Fibroblast of skin of right quadriceps (primary cell): ENCODE measurements around the gene SDC4.

Experiments
- DNase-seq: peaks from one replicate; pipeline ENCODE4 v3.0.0-alpha.2; 2013

SDC4 gene

DNA sequence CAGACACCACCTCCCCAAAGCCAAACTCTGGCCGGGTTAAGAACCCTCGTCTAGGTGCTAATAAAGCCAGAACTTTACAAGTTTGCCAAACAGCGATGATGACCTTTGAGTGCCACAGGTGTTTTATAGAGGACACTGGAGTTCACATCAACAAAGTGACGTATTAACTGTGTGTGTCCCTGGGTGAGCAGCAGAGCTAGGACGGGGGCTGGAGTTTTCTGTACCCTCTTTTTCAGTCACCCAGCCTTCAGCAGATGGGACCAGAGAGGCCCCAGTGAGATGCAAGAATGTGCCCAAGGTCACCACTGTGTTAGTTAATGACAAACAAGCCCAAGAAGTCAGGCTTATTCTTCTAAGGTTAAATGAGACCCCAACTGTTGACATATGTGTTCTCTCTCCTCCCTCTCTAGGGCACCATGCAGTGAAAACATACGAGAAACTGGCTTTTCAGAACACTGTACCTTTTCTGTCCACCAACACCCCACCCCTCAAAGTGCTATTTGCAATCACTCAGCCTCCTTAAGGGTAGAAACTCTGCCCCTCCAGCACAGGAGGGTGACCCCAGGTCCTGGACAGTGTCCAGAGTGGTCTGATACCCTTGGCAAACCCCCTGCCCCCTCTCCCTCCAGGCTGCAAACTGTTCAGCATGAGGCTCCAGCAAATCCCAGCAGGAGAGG lies 5.2 kb downstream of the SDC4 start:
- no peak for DNase-seq

DNA sequence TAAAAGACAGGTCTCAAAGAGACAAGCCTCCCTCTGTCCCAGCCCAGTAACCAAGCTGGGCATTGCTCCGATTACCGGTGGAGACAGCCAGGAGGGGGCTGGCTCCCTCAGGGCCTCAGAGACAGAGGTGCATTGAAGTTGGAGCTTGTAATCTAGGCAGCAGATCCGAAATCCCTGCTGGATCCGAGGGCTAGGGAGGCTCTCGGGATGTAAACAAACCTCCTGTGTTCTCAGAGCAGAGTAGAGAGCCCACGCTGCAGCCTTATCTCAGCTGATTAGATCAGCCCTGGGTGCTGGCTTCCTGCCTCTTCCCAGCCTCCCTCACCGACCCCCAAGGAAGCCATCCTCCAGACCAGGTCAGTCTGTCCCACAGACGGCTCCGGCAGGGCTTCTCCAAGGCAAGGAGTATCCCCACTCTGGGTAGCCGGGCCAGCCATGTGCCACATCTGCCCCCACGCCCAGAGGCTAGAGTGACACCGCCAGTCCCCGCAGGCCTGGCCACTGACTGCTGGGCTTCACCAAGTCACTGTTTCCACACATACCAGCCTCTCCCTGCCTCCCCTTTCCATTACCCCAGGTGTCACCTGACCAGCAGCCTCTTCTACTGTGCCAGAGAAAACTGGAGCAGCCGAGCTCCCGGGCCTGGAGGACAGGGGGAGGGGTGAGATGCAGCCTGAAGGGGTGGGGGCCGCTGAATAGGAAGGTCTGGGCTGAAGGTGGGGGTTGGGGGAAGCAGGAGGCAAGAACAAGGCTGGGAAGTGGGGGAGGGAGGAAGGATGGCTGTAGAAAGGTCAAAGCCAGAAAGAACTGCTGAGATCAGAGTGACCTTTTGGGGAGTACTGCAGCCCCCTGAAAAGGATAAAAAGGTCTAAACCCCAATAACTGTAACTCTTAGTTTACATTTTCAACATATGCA lies 6.0 kb downstream of the SDC4 start:
- no peak for DNase-seq

DNA sequence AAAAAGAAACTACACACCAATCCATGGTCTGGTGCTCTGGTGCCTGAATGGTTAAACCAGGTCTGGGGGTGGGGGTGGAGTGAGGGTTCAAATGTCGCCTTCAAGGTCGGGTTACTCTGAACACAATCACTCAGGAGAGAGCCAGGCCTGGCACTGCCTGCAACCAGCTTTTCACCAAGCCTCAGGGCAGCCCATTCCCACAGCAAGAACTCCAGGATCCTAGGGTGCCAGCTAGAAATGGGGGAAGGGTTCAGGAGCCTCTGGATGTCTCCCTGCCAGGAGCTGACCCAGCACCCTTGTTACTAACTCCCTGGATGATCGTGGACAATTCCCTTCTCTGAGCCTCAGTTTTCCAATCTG lies 6.7 kb downstream of the SDC4 start:
- no peak for DNase-seq

DNA sequence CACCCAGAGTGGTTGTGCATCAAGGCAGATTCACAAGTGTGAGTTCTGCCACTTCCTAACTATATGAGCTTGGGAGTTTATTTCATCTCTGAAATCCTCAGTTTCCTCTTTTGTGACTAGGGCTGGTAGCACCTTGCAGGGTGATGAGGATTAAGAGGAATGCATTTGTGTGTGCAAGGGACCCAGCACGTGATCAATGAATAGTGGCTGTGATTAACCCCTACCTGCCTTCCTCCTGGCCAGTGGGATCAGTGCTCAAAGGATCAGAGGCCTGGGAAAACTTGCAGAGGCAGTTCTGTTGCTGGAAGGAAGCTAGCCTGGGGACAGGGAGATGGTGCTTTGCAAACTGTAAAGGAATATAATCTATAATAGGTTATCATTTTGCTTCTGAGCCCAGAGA lies 7.3 kb downstream of the SDC4 start:
- DNase-seq: no peak

DNA sequence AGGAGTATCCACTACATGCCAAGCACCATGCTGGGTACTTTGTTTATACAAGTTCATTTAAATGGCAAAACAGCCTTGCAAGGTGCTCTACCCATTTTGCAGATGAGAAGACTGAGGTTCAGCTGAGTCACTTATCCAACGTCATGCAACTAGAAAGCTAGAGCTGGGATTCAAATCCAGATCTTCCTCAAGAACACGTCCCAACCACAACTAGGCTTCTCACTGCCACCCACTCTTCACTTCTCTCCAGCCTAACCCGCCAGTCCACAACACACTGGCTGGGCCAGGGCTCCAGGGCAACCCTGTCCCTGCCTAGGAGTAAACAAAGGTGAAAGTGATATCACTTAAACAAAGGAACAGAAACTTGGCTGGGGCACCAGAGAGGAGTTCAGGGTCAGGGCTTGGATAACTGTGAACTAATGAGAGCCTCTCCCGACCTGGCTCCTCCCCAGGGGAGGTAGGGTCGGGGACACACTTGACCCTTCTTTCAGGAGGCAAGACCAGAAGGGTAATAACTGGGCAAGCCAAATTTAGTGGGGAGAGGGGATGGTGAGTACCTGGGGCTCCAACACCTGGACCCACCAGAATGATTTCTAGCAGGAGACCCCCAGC lies 7.9 kb downstream of the SDC4 start:
- DNase-seq: no peak

DNA sequence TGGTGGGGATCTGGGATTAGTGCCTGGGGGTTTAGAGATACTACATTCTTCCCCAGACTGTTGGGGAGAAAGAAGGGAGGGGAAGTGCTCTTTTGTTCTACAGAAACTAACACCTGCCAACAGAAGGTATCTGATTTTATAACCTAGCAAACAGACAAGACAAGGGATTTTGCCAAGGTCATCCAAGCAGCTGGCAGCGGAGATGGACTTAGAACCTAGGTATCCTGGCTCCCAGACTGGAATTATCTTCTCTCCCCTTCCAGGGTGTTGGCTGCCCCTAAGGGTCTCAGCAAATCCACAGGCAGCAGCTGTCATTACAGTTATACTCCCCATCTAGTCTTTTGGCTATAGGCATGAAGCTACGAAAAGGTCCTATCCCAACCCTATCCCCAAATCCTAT lies 8.4 kb downstream of the SDC4 start:
- no peak for DNase-seq

DNA sequence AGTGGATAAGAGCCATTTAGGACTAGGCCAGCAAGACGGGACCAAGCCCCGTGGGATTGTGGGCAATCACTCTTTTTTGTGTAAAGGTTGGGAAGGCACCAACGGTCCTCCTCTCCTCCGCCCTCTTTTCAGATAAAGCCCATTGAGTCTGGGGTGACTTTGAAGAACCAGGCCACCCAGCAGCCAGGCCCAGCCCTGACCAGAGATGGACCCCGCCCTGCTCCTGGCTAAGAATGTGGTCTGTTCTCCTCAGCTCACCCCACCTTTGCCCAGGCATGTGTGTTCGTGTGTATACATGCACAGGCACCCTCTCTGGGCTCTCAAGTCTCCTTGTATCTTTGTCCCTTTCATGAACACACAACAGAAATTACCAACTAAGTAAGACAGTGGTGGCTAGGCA lies 9.1 kb downstream of the SDC4 start:
- no peak for DNase-seq

DNA sequence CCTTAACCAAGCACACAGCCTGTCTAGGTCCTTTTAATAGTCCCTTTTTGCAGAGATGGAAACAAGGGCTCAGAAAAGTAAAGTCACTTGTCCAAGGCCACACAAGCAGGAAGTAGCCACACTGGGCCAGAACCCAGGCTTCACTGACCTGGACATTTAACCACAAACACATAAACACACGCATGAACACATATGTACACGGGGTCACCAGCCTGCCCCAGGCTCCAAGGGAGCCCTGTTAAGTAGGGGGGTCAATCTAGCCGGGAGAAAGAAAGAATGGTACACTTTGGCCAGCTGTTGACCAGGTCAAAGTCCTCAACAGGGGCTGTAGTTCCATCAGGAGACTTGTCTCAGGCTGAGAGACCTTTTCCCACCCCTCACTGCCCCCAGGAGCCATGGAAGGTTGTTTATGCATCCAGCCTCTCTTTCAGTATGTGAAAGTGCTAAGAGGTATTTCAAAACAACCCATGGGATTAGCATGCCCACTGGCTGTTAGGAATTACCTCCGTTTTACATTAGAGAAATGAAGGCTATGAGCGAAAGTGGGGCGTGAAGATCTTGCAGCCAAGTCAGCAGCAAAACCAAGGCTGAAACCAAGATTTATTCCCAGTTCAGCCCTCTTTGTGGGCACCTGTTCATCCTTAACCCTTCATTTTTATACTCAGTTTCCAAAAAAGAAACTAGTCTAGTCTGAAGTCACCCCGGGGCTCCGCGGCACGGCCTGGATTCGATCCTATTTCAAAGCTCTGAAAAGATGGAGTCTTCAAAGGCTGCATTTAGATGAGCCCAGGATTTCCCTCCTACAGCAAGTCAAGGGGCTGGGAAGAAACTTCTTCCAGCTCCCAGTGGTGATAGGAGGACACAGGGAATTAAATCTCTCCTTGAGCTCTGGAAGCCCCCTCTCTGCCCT lies 9.8 kb downstream of the SDC4 start:
- peak; percentile 42 for DNase-seq

DNA sequence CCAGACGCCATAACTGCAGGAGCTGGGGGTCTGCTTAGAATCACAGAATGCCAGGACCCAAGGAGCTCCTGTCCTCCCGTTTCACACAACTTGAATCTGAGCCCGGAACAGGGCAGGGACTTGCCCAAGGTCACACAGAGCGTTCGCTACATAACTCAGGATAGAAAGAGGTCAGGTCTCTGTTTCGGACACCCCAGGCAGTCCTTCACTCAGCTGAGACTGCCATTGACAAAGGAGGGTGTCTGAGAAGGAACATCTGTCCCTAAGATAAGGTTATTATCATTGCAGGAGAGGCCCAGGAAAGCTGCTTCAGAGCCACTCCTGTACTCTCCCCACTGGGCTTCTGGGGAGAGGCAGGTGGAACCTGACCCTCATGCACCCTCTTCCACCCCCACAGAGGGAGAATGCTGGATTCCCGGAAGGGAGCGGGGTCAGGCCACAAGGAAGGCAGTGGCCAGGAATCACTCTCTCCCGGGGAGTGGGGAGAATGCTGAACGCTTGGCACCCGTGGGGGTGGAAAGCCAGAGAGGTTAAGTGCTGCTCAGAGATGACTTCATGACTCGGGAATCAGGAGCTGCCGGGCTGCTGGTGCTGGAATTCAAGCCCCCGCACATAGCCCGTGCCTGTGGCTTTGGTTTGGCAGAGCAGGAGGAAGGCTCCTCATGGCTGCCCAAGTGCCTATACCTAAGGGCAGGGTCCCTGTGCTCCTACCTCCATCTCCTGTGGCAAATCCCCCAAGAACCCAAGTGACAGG lies 10.7 kb downstream of the SDC4 start:
- DNase-seq: peak; percentile 90

DNA sequence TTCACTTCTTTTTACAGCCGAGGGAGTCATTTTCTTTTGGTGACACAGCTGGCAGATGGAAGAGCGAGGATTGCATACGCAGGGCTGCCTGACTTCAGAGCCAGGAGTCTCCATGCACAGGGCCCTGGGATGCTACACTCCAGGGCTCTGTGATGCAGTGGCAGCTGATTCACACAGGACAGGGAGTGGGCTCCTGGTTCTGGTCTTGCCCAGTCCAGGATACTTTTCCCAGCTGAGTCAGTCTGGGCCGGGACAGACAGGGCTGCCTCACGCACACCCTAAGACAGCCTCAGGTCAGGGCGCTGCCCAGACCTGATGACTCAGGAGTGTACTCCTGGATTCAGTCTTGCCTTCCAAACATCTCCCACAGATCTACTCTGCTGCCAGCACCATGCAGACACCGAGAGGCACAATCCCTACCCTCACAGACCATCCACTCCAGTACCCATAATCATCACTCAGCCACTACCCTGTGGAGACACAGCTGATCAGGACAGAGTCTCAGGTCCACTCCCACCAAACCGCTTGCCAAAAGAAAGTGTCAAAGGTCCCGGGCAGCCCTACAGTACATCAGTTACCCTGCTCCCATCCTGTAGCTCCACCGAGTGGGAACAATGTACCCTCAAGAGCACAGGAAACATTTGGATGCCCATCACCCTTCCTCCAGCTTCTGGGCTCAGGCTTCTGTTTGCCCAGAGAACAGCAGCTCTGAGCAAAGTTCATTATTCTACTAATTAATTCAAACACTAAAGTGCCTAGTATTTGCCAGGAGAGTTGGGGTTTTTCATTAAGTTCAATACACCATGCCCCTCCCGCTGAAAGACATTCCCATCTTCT lies 11.5 kb downstream of the SDC4 start:
- DNase-seq: peak; percentile 76

DNA sequence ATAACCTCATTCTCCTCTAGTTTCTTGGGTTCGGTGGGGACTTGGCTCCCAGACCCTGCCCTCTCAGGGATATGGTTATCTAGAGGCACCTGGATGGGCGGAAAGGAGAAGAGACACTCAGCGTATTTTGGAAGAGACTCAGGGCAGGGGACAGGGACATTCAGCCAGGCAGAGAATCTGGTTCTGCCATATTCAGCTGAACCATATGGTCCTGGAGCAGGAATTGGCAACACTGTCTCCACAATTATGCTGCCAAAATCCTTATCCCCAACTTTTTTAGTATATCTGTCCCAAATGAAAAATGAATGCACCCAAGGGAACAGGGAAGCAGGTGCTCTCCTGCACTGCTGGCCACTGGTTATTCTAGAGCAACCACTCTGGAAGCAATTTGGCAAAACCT lies 17.7 kb downstream of the SDC4 start:
- DNase-seq: no peak

DNA sequence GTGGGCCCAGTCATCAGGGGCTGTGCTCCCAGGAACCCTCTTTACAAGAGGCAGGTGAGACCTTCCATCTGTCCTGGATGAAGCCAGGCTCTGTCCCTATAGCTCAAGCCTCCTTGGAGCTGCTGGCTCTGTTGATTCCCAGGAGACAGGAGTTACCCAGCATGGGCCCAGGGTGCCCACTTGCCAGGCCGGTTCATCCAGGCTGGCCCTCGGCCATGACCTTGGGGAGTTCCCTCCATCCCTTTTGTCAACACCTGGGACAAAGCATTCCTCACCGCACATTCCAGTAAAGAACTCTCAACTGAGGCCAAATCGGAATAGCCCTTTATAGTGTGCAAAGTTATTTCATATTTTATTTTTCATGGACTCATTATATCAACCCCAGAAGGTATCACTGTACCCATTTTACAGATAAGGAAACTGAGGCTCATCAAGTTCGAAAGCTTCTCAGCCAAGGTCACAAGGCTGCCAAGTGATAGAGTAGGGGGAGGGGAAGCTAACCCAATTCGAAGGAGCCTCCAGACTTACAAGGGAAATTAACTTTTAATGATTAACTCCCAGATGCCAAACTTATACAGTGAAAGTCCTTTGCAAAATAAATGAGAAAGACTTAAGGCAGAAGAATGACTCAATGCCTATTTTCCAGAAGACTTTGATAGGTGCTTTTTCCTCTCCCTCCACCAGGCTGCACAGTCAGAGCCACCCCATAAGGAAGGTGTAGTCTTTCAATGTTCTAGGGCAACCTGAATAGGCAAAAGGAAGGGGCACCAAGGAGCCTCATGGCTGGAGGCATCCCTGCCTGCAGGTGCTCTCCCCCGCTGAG lies 18.5 kb downstream of the SDC4 start:
- DNase-seq: no peak

DNA sequence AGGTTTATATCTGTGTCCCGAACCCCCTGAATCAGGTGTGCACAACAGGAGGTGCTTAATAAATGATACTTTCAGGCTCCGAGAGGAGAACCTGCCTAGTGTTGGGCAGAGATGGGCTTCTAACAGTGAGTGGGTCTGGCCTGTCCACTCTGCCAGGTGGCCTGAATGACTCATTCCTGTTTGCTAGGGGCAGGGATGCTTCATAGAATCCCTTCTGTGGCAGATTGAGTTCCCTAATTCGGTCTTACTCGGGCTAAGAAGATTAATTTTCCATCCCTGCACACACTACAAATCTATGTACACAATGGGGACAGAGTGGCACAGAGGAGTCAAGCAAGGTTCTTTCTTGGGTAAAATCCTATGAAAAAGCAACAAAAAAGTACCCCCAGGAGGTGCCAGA lies 19.8 kb downstream of the SDC4 start:
- DNase-seq: no peak

DNA sequence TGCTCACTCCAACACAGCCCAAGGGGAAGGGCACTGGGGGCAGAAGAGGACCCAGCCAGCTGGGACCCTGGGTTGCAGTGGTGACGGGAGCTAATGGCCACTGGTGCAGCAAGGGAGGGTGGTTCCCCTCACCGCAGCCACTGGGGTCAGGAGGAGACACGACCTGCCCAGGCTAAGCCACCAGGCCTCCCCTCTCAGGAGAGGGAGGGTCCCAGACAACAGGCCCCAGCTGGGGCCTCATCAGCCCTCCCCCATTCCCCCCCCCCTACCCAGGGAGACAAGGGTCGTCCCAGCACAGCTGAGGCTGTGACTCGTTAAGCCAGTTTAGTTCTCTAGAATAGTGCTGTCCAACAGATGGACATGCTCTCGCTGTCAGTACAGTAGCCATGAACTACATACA lies 22.9 kb downstream of the SDC4 start:
- DNase-seq: no peak

DNA sequence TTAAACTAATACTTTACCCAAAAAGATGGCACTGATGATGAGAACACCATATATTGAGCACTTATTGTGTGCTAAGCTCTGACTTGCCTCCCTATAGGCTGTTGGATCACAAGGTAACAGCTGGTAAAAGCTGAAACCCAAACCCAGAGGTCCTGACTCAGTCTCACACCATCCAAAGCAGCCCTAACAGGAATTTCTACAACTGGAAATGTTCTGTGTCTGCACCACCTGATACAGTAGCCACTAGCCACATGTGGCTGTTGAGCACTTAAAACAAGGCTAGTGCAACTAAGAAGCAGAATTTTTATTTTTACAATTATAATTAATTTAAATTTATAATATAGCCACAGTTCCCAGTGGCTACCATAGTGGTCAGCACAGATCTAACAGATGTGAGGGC lies 24.5 kb downstream of the SDC4 start:
- no peak for DNase-seq

DNA sequence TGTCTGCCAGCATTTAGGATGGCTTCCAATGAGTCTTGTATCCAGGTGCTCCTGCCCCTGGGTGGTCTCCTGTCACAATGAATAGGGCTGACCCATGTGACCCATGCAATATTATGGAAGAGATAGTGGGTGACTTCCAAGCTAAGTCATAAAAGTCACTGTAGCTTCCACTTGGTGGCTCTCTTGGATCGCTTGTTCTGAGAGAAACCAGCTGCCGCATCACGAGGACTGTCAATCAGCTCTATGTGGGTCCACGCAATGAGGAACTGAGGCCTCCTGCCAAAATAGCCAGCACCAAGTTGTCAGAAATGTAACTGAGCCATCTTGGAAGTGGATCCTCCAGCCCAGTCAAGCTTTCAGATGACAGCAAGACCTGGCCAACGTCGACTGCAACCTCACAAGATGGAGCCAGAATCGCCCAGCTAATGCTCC lies 25.3 kb downstream of the SDC4 start:
- no peak for DNase-seq

DNA sequence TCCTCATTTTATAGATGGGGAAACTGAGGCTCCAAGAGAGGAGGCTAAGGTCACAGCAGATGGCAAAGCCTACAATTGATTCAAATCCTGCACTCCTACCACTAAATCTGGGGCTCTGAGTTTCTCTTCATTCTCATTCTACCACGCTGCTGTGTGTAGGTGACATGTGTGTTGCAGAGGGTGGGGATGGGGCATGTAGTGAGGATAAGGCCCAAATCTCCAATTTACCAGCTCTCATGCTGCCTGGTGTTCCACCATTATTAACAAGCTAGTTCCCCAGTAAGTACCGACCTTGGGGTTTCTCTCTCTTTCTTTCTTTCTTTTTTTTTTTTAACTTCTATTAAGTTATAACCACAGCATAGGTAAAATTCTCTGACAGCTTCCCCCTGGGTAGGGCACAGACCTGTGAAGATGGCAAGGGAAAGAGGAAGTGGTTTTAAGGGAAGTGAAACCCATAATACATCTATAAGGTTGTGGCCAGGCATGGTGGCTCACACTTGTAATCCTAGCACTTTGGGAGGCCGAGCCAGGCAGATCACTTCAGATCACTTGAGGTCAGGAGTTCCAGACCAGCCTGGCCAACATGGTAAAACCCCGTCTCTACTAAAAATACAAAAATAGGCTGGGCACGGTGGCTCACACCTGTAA lies 27.2 kb downstream of the SDC4 start:
- DNase-seq: no peak

DNA sequence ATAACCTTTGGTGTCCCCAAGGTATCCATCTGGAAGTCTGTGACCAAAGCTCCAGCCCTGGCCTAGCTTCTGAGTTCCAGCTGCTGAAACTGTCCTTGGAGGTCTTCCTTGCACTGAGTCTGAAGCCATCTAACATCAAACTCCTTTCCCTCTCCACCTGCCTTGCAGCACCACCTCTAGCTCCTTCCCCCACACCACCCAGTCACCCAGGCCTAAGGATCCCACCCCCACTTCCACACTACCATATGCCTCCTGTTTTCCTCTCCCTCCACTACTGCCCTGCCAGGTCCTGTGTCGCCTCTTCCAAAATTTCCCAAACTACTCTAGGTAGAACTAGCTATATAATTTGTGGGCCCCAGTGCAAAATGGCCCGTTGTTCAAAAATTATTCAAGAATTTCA lies 29.3 kb downstream of the SDC4 start:
- DNase-seq: no peak

DNA sequence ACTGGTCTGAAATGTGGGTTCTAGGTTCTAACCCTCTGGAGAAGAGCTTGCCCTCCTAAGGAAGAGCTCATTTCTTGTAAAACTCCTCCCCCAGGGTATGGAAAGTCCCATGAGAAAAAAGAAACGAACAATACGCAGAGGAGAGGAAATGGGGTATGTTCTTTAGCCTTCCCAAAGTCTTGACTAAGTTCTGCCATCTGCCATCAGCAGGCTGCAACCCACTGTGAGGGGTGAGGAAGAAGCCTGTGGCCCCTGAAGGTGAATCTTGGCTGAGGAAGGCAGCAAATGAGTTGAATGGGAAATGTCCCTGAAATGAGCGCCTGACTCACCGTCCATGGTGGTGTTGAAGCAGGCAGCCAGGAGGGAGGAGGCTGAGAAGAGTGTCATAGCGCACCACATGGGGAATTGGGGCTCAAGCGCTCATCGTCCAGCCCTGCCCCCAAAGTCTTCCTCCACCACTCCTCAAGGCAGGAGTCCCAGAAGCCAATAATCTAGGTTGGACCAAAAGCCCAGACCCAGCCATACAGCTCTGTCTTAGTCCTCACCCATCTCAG lies 29.8 kb downstream of the SDC4 start:
- no peak for DNase-seq

DNA sequence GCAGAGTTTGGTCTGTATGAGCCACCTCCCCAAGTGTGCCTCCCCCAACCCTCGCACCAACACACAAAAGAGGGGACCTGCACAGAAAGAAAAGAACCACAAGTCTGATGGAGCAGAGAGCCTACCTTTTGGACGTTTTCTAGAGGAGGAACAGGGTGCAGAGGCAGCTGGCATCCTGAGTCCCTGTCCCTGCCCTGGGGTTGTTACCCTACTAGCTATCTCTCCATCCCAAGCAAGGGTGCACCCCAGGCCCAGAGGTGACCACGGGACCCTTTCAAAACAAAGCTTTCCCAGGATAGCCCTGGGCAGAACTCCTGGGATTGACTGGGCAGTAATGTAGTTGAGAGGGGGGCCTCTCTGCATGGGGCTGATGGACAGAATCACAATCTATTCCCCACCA lies 30.4 kb downstream of the SDC4 start:
- DNase-seq: no peak
